Measurements from ENCODE around the gene SOWAHA.
A peak's percentile ranks its signal among the peaks of the same experiment; 100 is the strongest.

The SOWAHA gene

GRCh38 chr5:132812781-132813598 is at the start of gene SOWAHA:
SOWAHA (plus strand) TSS chr5:132813302; CDS start chr5:132813622, 320 bp downstream.
- DNase-seq (ENCODE audit: low spot score) = peak; percentile 69

- DNase-seq (ENCODE audit: low spot score) = no peak
These were observed 49.1 kb upstream of the SOWAHA start for GRCh38 chr5:132764051-132764450.

GRCh38 chr5:132764671-132765238 is 48.3 kb upstream of the SOWAHA start:
- no peak for DNase-seq (ENCODE audit: low spot score)

GRCh38 chr5:132765311-132766019 is 47.6 kb upstream of the SOWAHA start:
- no peak for DNase-seq (ENCODE audit: low spot score)

GRCh38 chr5:132766020-132766805 is 46.9 kb upstream of the SOWAHA start:
- DNase-seq (ENCODE audit: low spot score) = no peak

- DNase-seq (ENCODE audit: low spot score) = no peak
These were observed 46.4 kb upstream of the SOWAHA start for GRCh38 chr5:132766806-132767055.

GRCh38 chr5:132767150-132767549 is 46.0 kb upstream of the SOWAHA start:
- peak; percentile 71 for DNase-seq (ENCODE audit: low spot score)

- DNase-seq (ENCODE audit: low spot score) = no peak
These were observed 44.6 kb upstream of the SOWAHA start for GRCh38 chr5:132768485-132768868.

- DNase-seq (ENCODE audit: low spot score) = no peak
These were observed 42.5 kb upstream of the SOWAHA start for GRCh38 chr5:132770476-132771159.

GRCh38 chr5:132771503-132771998 is 41.6 kb upstream of the SOWAHA start:
- no peak for DNase-seq (ENCODE audit: low spot score)

GRCh38 chr5:132772291-132773070 is 40.6 kb upstream of the SOWAHA start:
- DNase-seq (ENCODE audit: low spot score) = no peak

- no peak for DNase-seq (ENCODE audit: low spot score)
These were observed 40.0 kb upstream of the SOWAHA start for GRCh38 chr5:132773114-132773513.

GRCh38 chr5:132773601-132774355 is 39.3 kb upstream of the SOWAHA start:
- no peak for DNase-seq (ENCODE audit: low spot score)

GRCh38 chr5:132774406-132774805 is 38.7 kb upstream of the SOWAHA start:
- DNase-seq (ENCODE audit: low spot score) = no peak

- DNase-seq (ENCODE audit: low spot score) = no peak
These were observed 38.2 kb upstream of the SOWAHA start for GRCh38 chr5:132774896-132775295.

GRCh38 chr5:132775476-132775961 is 37.6 kb upstream of the SOWAHA start:
- no peak for DNase-seq (ENCODE audit: low spot score)

- DNase-seq (ENCODE audit: low spot score) = peak; percentile 87
These were observed 36.8 kb upstream of the SOWAHA start for GRCh38 chr5:132776131-132776937.

GRCh38 chr5:132776938-132777208 is 36.2 kb upstream of the SOWAHA start:
- no peak for DNase-seq (ENCODE audit: low spot score)

Data from Ammon's horn (tissue), 1 donor.